HepG2 (cell line): ENCODE measurements around the gene STX12. TPM values are rescaled to one million over a fixed set of nuclear protein-coding genes. Genes with fewer than 3 reads are reported as not detected.

Experiments used
- GPBP1L1 ChIP-seq: sonication (generic); formaldehyde crosslinking; IDR thresholded peaks from 2 replicates; pipeline ENCODE4 v1.5.0; 2020; ENCODE audit warnings: mild to moderate bottlenecking, missing genetic modification reagents
- HIC2 ChIP-seq: sonication (generic); formaldehyde crosslinking; IDR thresholded peaks from 2 replicates; pipeline ENCODE4 v1.9.0; 2022; ENCODE audit warnings: low read depth, missing genetic modification reagents
- IKZF1 ChIP-seq: fragments of 450-650 bp; IDR thresholded peaks from 2 replicates; pipeline ENCODE4 v1.7.1; 2016
- LRRFIP1 ChIP-seq: sonication (generic); formaldehyde crosslinking; conservative IDR thresholded peaks from 2 replicates; pipeline ENCODE4 v1.4.0; 2020; ENCODE audit warnings: missing genetic modification reagents
- MLLT10 ChIP-seq: sonication (generic); formaldehyde crosslinking; IDR thresholded peaks from 2 replicates; pipeline ENCODE4 v1.4.0; 2020; ENCODE audit warnings: missing genetic modification reagents
- SP1 ChIP-seq, 2 experiments: fragments of 450-650 bp in 1 of 2; sonication (generic) in 1 of 2; formaldehyde crosslinking in 1 of 2; IDR thresholded peaks; 2 replicates each; pipeline versions ENCODE4 v1.4.0 to v1.6.1; 2016 to 2020; ENCODE audit warnings: missing genetic modification reagents in 1 of 2
- ZNF326 ChIP-seq: sonication (generic); formaldehyde crosslinking; IDR thresholded peaks from 2 replicates; pipeline ENCODE4 v1.4.0; 2020; ENCODE audit warnings: missing genetic modification reagents, borderline replicate concordance
- ZNF362 ChIP-seq: sonication (generic); formaldehyde crosslinking; IDR thresholded peaks from 2 replicates; pipeline ENCODE4 v1.4.0; 2020; ENCODE audit warnings: missing genetic modification reagents, mild to moderate bottlenecking, borderline replicate concordance
- ZNF513 ChIP-seq: sonication (generic); formaldehyde crosslinking; conservative IDR thresholded peaks from 2 replicates; pipeline ENCODE4 v1.5.0; 2020; ENCODE audit warnings: missing genetic modification reagents
- ZNF660 ChIP-seq: sonication (generic); formaldehyde crosslinking; IDR thresholded peaks from 2 replicates; pipeline ENCODE4 v1.5.1; 2020; ENCODE audit warnings: mild to moderate bottlenecking, low read depth, missing genetic modification reagents, borderline replicate concordance
- ZNF687 ChIP-seq: sonication (generic); formaldehyde crosslinking; IDR thresholded peaks from 2 replicates; pipeline ENCODE4 v1.5.1; 2020; ENCODE audit warnings: mild to moderate bottlenecking, missing genetic modification reagents, moderate library complexity
- ZNF883 ChIP-seq: sonication (generic); formaldehyde crosslinking; IDR thresholded peaks from 2 replicates; pipeline ENCODE4 v1.5.1; 2020; ENCODE audit warnings: mild to moderate bottlenecking, missing genetic modification reagents; ENCODE audit errors: not compliant biosample characterization
- ZSCAN22 ChIP-seq: sonication (generic); formaldehyde crosslinking; IDR thresholded peaks from 2 replicates; pipeline ENCODE4 v1.4.0; 2020; ENCODE audit warnings: mild to moderate bottlenecking, missing genetic modification reagents
- polyA plus RNA-seq, 8 experiments: library from polyadenylated mRNA; depleted of rRNA in 3 of 8; stranded (reverse) in 7 of 8; unstranded in 1 of 8; fragments of >200 nt; fragmentation: Illumina TruSeq in 4 of 8; extraction: Trizol in 4 of 8; gene quantifications; 2 replicates each; pipeline versions ENCODE4 v1.2.1 to v1.2.3, GENCODE V29; 2011 to 2016; ENCODE audit warnings: low read depth in 4 of 8, missing spikeins in 1 of 8, mixed read lengths in 1 of 8; ENCODE audit not compliant: insufficient read depth in 1 of 8
- total RNA-seq, 5 experiments: library from RNA; depleted of rRNA; stranded (reverse); fragments of >200 nt; fragmentation: Illumina TruSeq; extraction: Trizol; gene quantifications; 2 replicates each; pipeline ENCODE4 v1.2.3, GENCODE V29; 2016; ENCODE audit warnings: low read depth in 1 of 5

Gene STX12
- total and polyA plus RNA-seq, 2 of the 13 experiments (the other 11 are each of a cell fraction or from before 2014, with no cell fraction given), result 9.0 to 19.7 TPM

GRCh38 chr1:27772932-27773825 is at the start of gene STX12 (continued):
- peak; percentile 86 for TF ChIP-seq ZNF687 (CRISPR knock-in tag)
- no peak for TF ChIP-seq SP1 (IDR thresholded peaks at IDR 0.05)
- peak; percentile 63; the same call in 1 of the 2 replicates for TF ChIP-seq SP1 (CRISPR knock-in tag; IDR thresholded peaks at IDR 0.05)
- TF ChIP-seq IKZF1, result no peak
- no peak for TF ChIP-seq ZSCAN22 (CRISPR knock-in tag)
- TF ChIP-seq ZNF513 (CRISPR knock-in tag), result no peak
- no peak for TF ChIP-seq ZNF660 (CRISPR knock-in tag)
- TF ChIP-seq ZNF883, result peak; percentile 21
- no peak for TF ChIP-seq HIC2 (CRISPR knock-in tag)
- no peak for TF ChIP-seq LRRFIP1 (CRISPR knock-in tag)
- TF ChIP-seq ZNF362, result no peak
- no peak for TF ChIP-seq GPBP1L1 (CRISPR knock-in tag)
- TF ChIP-seq MLLT10, result no peak
- TF ChIP-seq ZNF326, result no peak
